Fibroblast of lung (primary cell): Measurements from ENCODE around the gene PSMA7.

Experiments used
- EZH2 ChIP-seq: IDR thresholded peaks from 2 replicates; pipeline ENCODE4 v1.5.1; 2012; ENCODE audit warnings: low read length, control low read depth, mild to moderate bottlenecking; ENCODE audit errors: missing control alignments
- TF ChIP-seq, protein P1 (sequence below), 2 donors: IDR thresholded peaks in 1 of 2; conservative IDR thresholded peaks in 1 of 2; 1 replicate in 1 of 2; 2 replicates in 1 of 2; pipeline ENCODE4 v1.5.1; 2011 to 2012; ENCODE audit warnings: low read length in 2 of 2, control low read depth in 1 of 2, inconsistent platforms in 1 of 2, low read depth in 1 of 2, mild to moderate bottlenecking in 1 of 2

DNA sequence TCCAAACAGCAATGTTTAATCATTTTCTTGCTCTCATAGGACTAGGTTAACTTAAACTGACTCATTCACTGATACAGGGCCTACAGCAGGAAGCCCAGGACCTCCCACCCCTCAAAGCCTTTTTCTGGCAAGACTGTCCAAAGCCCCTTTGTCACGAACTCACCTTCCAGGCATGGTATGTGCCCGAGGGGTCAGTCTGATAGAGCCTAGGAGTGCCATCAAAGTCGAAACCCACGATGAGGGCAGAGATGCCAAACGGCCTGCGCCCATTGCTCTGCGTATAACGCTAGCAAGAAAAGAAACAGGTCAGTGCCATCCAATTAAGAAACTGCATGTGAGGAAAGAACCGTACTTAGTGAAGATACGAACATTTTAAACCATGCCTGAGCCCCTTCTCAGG, 4.3 kb downstream of the PSMA7 start:
- TF ChIP-seq, protein P1, sequence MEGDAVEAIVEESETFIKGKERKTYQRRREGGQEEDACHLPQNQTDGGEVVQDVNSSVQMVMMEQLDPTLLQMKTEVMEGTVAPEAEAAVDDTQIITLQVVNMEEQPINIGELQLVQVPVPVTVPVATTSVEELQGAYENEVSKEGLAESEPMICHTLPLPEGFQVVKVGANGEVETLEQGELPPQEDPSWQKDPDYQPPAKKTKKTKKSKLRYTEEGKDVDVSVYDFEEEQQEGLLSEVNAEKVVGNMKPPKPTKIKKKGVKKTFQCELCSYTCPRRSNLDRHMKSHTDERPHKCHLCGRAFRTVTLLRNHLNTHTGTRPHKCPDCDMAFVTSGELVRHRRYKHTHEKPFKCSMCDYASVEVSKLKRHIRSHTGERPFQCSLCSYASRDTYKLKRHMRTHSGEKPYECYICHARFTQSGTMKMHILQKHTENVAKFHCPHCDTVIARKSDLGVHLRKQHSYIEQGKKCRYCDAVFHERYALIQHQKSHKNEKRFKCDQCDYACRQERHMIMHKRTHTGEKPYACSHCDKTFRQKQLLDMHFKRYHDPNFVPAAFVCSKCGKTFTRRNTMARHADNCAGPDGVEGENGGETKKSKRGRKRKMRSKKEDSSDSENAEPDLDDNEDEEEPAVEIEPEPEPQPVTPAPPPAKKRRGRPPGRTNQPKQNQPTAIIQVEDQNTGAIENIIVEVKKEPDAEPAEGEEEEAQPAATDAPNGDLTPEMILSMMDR (conservative IDR thresholded peaks at IDR 0.05 in 1 of 2, IDR thresholded peaks at IDR 0.05 in 1 of 2; ENCODE audit: low read depth in 1 of 2, low read length in 2 of 2), result no peak
- no peak for TF ChIP-seq EZH2
